ENCODE results near the gene CREM. TPM values are rescaled to one million over a fixed set of nuclear protein-coding genes. Genes with fewer than 3 reads are reported as not detected.

Gene CREM
- total RNA-seq, 2 donors from 2014 or later = 34.1 to 53.4 TPM

DNA sequence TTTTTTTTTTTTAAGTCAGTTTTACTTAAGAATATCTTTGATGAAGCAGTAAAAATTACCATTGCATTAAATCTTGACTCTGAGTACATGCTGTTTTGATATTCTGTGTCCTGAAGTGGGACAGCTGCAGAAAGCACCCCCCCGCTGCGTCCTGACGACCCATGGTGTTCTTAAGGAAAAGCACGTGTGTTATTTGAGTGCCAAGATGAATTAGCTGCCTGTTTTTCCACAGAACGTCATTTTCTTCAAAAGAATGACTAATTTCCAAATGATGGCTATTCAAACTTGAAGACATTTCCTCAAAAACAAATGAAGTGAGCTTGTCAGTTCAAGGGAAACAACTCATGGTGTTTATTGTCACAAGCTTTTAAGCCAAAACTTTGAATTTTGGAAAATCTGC lies 45.9 kb downstream of the CREM start:
- Histone ChIP-seq H3K36me3 (no peaks in the 10 kb centered on the region), H3K9me3 (no peaks in the 10 kb centered on the region), H3K4me1 (ENCODE audit: control insufficient read depth in 1 of 2, low read depth in 2 of 2) (peaks cover 0 to 15% of the 10 kb centered on the region in 2 donors), H3K4me3 (no peak overlapping the region), H3K27me3 (replicated peaks; ENCODE audit: insufficient read depth) (no peaks in the 10 kb centered on the region), H3K27ac (no peak overlapping the region)
- TF ChIP-seq, protein P1, sequence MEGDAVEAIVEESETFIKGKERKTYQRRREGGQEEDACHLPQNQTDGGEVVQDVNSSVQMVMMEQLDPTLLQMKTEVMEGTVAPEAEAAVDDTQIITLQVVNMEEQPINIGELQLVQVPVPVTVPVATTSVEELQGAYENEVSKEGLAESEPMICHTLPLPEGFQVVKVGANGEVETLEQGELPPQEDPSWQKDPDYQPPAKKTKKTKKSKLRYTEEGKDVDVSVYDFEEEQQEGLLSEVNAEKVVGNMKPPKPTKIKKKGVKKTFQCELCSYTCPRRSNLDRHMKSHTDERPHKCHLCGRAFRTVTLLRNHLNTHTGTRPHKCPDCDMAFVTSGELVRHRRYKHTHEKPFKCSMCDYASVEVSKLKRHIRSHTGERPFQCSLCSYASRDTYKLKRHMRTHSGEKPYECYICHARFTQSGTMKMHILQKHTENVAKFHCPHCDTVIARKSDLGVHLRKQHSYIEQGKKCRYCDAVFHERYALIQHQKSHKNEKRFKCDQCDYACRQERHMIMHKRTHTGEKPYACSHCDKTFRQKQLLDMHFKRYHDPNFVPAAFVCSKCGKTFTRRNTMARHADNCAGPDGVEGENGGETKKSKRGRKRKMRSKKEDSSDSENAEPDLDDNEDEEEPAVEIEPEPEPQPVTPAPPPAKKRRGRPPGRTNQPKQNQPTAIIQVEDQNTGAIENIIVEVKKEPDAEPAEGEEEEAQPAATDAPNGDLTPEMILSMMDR (IDR thresholded peaks at IDR 0.05) = no peak
- ATAC-seq (ENCODE audit: insufficient number of reproducible peaks, low FRiP score, low read depth) (no peak), DNase-seq (ENCODE audit: low spot score) (no peak)

DNA sequence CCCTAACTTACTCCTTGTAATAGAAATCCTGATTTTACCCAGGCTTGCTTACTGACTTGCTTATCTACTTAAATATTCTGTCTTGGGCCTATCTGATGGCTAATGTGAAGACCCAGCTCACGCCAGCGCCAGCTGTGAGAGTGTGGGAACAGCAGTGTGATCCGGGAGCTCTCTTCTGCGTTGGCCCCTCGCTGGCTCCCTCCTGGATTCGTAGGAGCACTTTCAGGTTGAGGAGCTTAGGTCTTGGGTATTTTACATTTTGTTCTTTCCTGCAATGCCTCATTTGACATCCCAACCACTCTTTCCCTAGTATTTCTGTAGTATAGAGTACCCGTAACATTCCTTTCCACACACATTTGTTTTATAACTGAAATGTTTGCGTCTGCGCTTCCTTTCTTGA lies 51.7 kb downstream of the CREM start:
- no peak overlapping the region for H3K4me3 ChIP-seq
- no peaks in the 10 kb centered on the region for H3K4me1 ChIP-seq (ENCODE audit: control insufficient read depth in 1 of 2, low read depth in 2 of 2)
- ATAC-seq (ENCODE audit: insufficient number of reproducible peaks, low FRiP score, low read depth) (no peak), DNase-seq (ENCODE audit: low spot score) (no peak)
- H3K27me3 ChIP-seq (replicated peaks; ENCODE audit: insufficient read depth) = no peaks in the 10 kb centered on the region
- H3K36me3 ChIP-seq = no peaks in the 10 kb centered on the region
- TF ChIP-seq, protein P1 (IDR thresholded peaks at IDR 0.05) = no peak
- H3K9me3 ChIP-seq = no peaks in the 10 kb centered on the region
- no peak overlapping the region for H3K27ac ChIP-seq

DNA sequence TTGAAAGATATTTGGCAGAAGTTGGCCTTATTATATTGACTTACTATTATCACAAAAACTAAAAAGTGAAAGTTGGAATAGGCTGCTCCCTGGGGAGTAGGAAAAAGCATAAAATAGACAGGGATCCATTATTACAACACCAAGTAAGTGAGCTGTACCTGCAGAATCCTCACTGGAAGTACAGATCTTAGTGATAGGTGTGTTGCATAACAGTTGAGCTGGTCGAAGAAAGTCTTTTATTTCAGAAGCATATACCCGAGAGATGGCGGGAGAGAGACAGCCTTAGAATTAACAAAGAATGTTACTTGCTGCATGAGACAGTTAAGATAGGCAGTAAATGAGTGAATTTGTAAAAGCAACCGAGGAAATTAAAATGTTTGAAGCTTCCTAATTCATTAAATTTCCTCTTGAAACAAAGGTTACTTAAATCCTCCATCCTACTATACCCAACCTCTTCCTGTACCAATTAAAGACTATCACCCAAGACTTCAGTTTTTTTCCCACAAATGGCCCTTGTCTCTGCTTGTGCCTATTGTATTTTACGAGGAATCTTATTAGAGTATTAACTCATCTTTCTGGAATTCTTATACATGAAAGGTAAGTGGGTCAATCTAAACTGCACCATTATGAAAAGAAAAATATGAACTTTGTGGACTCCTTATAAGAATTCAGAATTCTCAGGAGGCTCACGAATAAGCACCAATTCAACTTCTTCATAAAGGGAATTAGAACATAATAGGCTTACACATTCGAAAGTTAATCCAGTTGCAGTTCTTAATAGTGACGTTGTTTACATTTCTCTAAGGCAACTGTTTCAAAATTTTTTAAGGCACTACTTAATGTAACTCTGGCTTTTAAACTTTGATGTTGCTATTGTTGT lies 56.2 kb downstream of the CREM start:
- H3K9me3 ChIP-seq = no peaks in the 10 kb centered on the region
- DNase-seq (ENCODE audit: low spot score) (no peak), ATAC-seq (ENCODE audit: insufficient number of reproducible peaks, low FRiP score, low read depth) (no peak)
- H3K4me3 ChIP-seq = no peak overlapping the region
- no peaks in the 10 kb centered on the region for H3K27me3 ChIP-seq (replicated peaks; ENCODE audit: insufficient read depth)
- no peaks in the 10 kb centered on the region for H3K4me1 ChIP-seq (ENCODE audit: control insufficient read depth in 1 of 2, low read depth in 2 of 2)
- TF ChIP-seq, protein P1 (IDR thresholded peaks at IDR 0.05) = no peak
- H3K36me3 ChIP-seq = no peaks in the 10 kb centered on the region
- H3K27ac ChIP-seq = no peak overlapping the region

DNA sequence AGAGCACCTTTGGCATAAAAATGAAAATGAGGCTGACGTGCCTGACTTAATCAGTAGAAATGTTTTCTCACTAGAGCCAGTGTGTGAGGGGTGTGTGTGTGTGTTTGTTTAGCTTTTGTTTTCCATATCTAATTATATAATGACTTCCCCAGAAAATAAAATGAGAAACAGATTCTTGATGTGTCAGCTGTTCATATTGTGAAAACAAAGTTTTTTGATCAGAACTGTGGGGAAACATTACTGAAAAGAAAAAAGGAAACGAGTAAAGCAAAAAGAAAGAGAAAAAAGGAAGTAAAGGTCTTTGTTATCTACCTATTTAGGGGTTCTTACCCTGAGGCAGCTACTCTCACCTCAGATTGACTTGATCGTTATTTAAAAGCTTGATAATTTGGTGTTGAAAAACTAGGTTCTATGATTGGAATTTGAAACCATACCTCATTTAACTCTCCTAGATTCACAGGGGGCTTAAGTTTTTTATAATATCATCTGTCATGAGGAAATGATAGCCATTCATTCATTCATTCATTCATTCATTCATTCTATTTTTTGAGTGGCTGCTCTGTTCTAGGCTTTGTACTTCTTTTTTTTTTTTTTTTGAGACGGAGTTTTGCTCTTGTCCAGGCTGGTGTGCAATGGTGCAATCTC lies 58.0 kb downstream of the CREM start:
- Histone ChIP-seq H3K4me3 (no peak overlapping the region), H3K4me1 (ENCODE audit: control insufficient read depth in 1 of 2, low read depth in 2 of 2) (no peaks in the 10 kb centered on the region), H3K36me3 (no peaks in the 10 kb centered on the region), H3K27me3 (replicated peaks; ENCODE audit: insufficient read depth) (no peaks in the 10 kb centered on the region), H3K9me3 (no peaks in the 10 kb centered on the region), H3K27ac (no peak overlapping the region)
- TF ChIP-seq, protein P1 (IDR thresholded peaks at IDR 0.05) = no peak
- DNase-seq (ENCODE audit: low spot score) = no peak
- no peak for ATAC-seq (ENCODE audit: insufficient number of reproducible peaks, low FRiP score, low read depth)

DNA sequence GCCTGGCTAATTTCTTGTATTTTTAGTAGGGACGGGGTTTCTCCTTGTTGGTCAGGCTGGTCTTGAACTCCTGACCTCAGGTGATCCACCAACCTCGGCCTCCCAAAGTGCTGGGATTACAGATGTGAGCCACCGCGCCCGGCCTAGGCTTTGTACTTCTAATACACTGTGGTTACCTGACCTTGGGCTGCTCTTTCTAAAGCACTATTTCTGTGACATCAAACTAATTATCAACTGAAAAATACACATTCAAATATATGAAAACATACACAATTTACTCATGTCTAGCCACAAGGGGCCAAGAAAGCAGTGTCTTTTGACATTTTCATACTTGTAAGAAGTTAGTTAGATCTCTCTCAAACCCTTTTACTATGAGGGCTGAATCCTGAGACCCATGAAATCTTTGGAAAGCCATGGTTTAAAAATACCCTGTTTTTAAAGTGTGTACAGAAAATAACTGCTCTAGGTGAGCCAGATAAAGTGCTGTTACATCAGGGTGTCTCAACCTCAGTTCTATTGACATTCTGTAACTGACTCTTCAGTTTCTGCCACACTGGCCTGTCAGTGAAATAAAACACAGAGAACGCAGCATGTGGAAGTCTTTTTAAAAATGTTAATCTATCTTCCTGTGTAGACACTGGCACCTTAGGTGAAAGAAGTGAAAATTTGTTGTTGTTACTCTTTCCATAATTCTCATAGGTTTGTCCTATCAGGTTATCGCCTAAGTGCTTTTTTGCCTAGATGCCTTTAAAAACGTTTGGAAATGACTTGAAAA lies 58.8 kb downstream of the CREM start:
- TF ChIP-seq, protein P1 (IDR thresholded peaks at IDR 0.05) = no peak
- Histone ChIP-seq H3K4me1 (ENCODE audit: control insufficient read depth in 1 of 2, low read depth in 2 of 2) (no peaks in the 10 kb centered on the region), H3K9me3 (no peaks in the 10 kb centered on the region), H3K27me3 (replicated peaks; ENCODE audit: insufficient read depth) (no peaks in the 10 kb centered on the region), H3K4me3 (no peak overlapping the region), H3K27ac (no peak overlapping the region), H3K36me3 (no peaks in the 10 kb centered on the region)
- DNase-seq (ENCODE audit: low spot score) (no peak), ATAC-seq (ENCODE audit: insufficient number of reproducible peaks, low FRiP score, low read depth) (no peak)

All from thoracic aorta (tissue), 2 donors.